Activated naive CD4-positive, alpha-beta T cell treated with anti-CD3 and anti-CD28 coated beads, Interleukin-2, amount 50 U/mL, for 72 hours (primary cell): ENCODE measurements around the gene MSLN. TPM values are rescaled to one million over a fixed set of nuclear protein-coding genes. Genes with fewer than 3 reads are reported as not detected.

Experiments used
- ATAC-seq, 2 donors: fragments of 150-1000 bp; cut with Tn5 transposase; 2 replicates each; pipeline ENCODE4 v1.10.0; 2021; ENCODE audit warnings: mild to moderate bottlenecking in 2 of 2, moderate library complexity in 2 of 2
- DNase-seq, 2 donors: peaks; one replicate each; pipeline ENCODE4 v3.0.0; 2021 to 2022; ENCODE audit warnings: low spot score in 2 of 2
- H3K27ac Mint-ChIP-seq, 2 donors: one replicate each; pipeline ENCODE4 v1.8.0; 2022; ENCODE audit warnings: mild to moderate bottlenecking in 2 of 2, mixed read lengths in 2 of 2
- H3K36me3 Mint-ChIP-seq, 2 donors: one replicate each; pipeline ENCODE4 v1.8.0; 2022; ENCODE audit warnings: mixed read lengths in 2 of 2
- H3K9me3 Mint-ChIP-seq, 2 donors: one replicate each; pipeline ENCODE4 v1.8.0; 2022; ENCODE audit warnings: mixed read lengths in 2 of 2
- total RNA-seq, 2 donors: library from RNA; stranded (reverse); gene quantifications; one replicate each; pipeline ENCODE4 v1.2.3, GENCODE V29; 2022

The MSLN gene
- total RNA-seq, 2 donors from 2014 or later = not detected

DNA sequence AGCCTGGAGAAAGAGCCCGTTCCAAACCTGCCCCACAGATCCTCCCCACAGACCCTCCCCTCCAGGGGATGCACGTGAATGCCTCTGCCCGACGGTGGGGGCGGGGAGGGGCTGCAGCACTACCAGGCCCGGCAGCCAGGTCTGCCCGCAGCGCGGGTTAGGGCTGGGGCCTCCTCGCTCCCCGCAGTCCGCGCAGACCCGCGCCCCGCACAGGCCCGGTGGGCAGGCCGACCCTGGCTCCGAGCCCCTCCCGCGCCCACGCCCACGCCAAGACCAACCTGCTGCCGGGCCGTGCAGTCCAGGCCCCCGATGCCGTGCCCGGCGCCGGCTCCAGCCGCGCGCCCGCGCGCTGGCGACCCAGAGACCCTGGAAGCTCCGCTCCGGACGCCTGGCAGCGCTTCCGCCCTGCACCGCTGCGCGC is 27.5 kb downstream of the MSLN start, which contains the start of gene RPUSD1:
TSS of gene RPUSD1 (minus strand) at position 404 of the 421 bp plus-strand sequence. CDS start 644 bp downstream, outside the sequence.
- H3K9me3 Mint-ChIP-seq = no peaks in the 10 kb centered on the region
- DNase-seq (no peak), ATAC-seq (peak; percentile 26 to 35)
- peaks cover 11 to 13% of the 10 kb centered on the region in 2 donors for H3K36me3 Mint-ChIP-seq
- peak within 1 kb of the TSS; percentile 84 to 93 for H3K27ac Mint-ChIP-seq

DNA sequence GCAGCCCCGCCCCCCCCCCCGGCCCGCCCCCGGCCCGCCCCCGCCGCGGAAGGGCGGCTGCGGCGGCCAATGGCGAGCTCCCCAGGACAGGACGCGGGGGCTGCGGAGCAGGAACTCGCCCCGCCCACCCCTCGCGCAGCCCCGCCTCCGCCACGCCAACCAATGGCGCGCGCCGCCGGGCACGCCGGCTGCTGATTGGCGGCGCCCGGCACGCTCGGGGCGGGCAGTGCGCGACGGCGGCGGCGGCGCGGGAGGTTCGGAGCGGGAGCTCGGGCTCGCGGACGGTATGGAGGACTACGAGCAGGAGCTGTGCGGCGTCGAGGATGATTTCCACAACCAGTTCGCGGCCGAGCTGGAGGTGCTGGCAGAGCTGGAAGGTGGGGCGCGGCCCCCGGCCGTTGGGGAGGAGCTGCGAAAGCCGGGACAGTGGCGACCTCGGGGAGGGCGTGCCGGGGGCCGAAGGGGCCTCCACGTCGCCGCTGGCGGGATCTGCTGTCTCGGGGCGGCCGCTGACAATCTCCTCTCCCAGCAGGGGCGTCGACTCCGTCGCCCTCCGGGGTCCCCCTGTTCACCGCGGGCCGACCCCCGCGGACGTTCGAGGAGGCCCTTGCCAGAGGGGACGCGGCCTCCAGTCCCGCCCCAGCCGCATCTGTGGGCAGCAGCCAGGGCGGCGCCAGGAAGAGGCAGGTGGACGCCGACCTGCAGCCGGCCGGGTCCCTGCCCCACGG is 28.0 kb downstream of the MSLN start, which contains the start of gene CHTF18:
TSS of gene CHTF18 (plus strand) at position 222 of the 728 bp plus-strand sequence. CDS start at position 287, 65 bp downstream.
- DNase-seq (peak; percentile 95), ATAC-seq (peak; percentile 94 to 96)
- Mint-ChIP-seq H3K36me3 (peaks cover 11 to 13% of the 10 kb centered on the region in 2 donors), H3K9me3 (no peaks in the 10 kb centered on the region), H3K27ac (peak within 1 kb of the TSS; percentile 84 to 93)

DNA sequence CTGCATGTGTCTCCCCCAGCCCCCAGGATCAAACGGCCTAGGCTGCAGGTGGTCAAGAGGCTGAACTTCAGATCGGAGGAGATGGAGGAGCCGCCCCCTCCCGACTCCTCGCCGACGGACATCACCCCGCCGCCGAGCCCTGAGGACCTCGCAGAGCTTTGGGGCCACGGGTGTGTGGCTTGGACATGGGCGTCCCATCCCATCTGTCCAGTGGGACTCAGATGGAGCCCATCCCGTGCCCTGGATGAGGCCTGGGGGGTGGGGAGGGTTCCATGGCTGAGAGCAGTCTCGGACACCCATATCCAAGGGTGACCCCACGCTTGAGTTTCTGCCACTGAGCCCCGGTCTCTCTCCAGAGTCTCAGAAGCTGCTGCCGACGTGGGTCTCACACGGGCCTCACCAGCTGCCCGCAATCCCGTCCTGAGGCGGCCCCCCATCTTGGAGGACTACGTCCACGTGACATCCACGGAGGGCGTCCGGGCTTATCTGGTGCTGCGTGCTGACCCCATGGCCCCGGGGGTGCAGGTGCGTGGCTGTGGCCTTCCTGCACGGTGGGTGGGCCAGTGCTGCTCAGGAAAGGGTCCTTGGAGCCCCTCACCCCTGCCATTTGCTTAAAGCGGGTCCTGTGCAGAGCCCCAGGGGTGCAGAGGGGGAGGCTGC is 28.8 kb downstream of the MSLN start:
- no peak for ATAC-seq

DNA sequence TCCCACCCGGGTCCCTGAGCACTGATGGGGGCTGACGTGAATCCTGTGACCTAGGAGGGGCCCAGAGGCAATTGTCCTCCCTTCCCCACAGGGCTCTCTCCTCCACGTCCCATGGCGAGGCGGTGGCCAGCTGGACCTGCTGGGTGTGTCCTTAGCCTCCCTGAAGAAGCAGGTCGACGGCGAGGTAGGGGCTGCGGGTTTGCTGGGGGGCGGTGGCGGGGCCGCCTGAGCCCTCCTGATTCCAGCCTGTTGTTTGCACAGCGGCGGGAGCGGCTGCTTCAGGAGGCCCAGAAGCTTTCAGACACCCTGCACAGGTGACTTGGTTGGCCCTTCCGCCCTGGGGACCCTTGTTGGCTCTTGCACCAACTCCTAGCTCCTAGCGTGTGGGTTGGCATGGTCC is 29.6 kb downstream of the MSLN start:
- Mint-ChIP-seq H3K9me3 (no peaks in the 10 kb centered on the region), H3K27ac (peak overlapping the region in 1 of 2 donors; percentile 38), H3K36me3 (peaks cover 11 to 13% of the 10 kb centered on the region in 2 donors)
- ATAC-seq (no peak), DNase-seq (no peak)

More for the DNA sequence above, 28.8 kb downstream of the MSLN start:
- DNase-seq = no peak
- Mint-ChIP-seq H3K9me3 (no peaks in the 10 kb centered on the region), H3K36me3 (peaks cover 11 to 13% of the 10 kb centered on the region in 2 donors), H3K27ac (no peak overlapping the region)

DNA sequence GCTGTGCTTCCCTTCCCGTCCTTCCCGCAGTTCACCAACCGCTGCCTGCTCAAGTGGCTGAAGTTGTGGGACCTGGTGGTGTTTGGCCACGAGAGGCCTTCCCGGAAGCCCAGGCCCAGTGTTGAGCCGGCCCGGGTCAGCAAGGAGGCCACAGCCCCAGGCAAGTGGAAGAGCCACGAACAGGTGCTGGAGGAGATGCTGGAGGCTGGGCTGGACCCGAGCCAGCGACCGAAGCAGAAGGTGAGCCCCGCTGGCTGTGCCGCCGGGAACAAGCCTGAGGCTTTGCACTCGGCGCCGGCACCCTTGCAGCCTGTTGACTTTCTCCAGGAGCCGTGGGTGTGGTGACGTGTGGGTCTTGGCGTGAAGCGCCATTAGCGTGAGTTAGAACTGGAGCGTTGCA is 30.6 kb downstream of the MSLN start:
- no peak overlapping the region for H3K27ac Mint-ChIP-seq
- no peaks in the 10 kb centered on the region for H3K9me3 Mint-ChIP-seq
- DNase-seq (no peak), ATAC-seq (no peak)
- H3K36me3 Mint-ChIP-seq = peaks cover 11 to 13% of the 10 kb centered on the region in 2 donors

DNA sequence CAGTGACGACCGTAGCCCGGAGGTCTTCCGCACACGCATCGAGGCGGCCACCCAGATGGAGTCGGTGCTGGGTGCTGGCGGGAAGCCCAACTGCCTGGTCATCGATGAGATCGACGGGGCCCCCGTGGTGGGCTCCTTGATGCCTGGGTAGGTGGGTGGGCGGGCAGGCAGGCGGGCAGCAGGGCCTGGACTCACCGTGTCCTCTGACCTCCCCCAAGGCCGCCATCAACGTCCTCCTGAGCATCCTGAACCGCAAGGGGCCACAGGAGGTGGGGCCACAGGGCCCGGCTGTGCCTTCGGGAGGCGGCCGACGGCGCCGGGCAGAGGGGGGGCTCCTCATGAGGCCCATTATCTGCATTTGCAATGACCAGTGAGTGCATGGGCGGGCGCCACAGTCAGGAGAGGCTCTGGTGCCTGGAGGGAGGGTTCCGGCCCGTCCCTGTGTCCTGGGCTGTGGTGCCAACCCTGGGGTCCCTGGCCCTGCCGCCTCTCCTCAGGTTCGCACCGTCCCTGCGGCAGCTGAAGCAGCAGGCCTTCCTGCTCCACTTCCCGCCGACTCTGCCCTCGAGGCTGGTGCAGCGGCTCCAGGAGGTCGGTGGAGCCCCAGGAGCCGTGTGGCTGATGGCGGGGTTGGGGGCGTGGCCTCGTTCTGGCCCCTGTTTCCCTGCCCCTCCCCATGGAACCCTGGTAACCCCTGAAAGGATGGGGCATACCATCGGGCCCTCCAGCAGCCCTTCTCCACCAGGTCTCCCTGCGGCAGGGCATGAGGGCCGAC is 31.9 kb downstream of the MSLN start:
- Mint-ChIP-seq H3K36me3 (peaks cover 11 to 13% of the 10 kb centered on the region in 2 donors), H3K27ac (no peak overlapping the region), H3K9me3 (no peaks in the 10 kb centered on the region)
- ATAC-seq (no peak), DNase-seq (no peak)

DNA sequence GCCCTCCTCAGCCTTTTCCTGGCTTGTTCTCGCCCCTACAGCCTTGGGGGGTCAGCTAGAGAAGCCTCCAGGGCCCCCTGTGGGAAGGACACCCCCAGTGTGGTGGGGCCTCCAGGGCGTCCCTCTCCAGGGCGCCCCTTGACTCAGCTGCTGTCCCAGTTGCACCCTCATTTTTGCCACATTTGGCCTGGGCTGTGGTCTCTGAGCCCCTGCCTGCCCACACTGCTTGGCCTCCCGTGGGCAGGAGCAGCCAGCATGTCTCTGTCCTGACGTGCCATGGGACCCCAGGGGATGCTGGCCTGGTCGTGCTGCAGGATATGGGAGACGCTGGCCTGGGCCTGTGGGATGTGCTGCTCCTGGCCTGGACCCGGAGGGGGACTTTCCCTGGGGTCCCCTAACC is 32.9 kb downstream of the MSLN start:
- peaks cover 11 to 13% of the 10 kb centered on the region in 2 donors for H3K36me3 Mint-ChIP-seq
- peak overlapping the region in 1 of 2 donors; percentile 44 for H3K27ac Mint-ChIP-seq
- ATAC-seq (no peak), DNase-seq (no peak)
- no peaks in the 10 kb centered on the region for H3K9me3 Mint-ChIP-seq

DNA sequence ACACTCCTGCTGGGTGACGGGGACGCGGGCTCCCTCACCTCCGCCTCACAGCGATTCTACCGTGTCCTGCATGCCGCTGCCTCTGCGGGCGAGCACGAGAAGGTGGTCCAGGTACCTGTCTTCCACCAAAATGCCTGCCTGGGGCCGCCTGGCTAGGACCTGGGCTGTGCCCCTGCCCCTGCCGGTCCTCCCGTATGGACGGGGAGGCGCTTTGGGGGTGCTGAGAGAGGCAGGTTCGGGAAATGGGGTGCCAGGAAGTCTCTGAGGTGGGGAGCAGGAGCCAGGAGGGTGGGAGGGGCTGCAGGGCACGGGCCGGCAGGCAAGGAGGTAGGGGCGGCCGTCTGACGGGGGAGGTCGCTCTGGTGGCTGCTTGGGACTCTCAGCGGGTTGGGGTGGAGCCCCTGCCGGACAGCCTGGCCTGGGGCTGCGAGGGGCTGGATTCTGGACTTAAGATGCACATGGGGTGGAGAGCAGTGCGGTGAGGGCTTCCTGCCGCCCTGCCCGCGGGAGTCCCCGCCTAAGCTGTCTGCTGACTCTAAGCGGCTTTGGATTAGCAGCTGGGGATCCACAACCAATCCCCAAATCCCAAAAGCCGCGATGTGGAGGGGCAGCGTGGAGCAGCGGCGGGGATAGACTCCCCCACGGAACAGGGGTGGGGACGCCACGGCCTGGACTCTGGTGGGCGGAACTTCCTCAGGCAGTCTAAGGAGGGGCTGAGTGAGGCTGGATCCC is 33.7 kb downstream of the MSLN start:
- no peak overlapping the region for H3K27ac Mint-ChIP-seq
- ATAC-seq = no peak

DNA sequence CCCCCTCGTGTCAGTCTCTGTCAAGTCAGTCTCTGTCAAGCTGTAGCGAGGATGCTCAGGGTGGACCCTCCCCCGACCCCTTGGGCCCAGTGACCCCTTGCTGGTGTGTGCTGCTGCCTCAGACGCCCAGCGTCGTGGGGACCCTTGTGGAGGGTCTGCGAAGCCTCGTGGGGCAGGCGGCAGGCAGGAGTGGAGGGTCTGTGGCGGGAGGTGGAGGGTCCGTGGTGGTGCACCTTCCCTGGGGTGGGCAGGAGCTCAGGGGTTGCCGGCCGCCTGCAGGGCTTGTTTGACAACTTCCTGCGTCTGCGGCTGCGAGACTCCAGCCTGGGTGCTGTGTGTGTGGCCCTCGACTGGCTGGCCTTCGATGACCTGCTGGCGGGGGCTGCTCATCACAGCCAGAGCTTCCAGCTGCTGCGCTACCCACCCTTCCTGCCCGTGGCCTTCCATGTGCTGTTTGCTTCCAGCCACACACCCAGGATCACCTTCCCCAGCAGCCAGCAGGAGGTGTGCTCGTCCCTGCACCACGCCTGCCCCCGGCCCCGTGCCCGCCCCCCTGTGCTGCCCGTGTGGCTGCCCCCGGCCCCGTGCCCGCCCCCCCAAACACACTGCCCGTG is 34.4 kb downstream of the MSLN start:
- DNase-seq (no peak), ATAC-seq (no peak)
- Mint-ChIP-seq H3K9me3 (no peaks in the 10 kb centered on the region), H3K36me3 (peaks cover 11 to 13% of the 10 kb centered on the region in 2 donors), H3K27ac (no peak overlapping the region)

More for the DNA sequence above, 33.7 kb downstream of the MSLN start:
- no peaks in the 10 kb centered on the region for H3K9me3 Mint-ChIP-seq
- no peak for DNase-seq
- H3K36me3 Mint-ChIP-seq = peaks cover 11 to 13% of the 10 kb centered on the region in 2 donors

DNA sequence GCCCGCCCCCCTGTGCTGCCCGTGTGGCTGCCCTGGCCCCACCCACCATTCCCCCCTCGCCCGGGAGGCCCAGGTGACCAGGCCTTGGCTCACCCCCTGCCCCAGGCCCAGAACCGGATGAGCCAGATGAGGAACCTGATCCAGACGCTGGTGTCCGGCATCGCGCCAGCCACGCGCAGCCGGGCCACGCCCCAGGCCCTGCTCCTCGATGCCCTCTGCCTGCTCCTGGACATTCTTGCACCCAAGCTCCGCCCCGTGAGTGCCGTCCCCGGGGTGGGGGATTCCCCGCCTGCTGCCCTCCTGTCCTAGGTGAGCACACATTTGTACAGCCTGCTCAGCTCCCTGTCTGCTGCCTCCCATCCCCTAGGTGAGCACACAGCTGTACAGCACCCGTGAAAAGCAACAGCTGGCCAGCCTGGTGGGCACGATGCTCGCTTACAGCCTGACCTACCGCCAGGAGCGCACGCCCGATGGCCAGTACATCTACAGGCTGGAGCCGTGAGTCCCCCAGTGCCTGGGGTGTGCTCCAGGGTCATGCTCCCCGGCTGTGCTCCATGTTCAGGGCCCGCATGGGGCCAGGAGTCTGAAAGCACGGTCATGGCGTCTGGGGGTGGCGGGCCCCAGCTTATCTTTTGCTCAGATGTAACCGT is 35.2 kb downstream of the MSLN start:
- DNase-seq (no peak), ATAC-seq (no peak)
- no peaks in the 10 kb centered on the region for H3K9me3 Mint-ChIP-seq
- H3K27ac Mint-ChIP-seq = no peak overlapping the region
- H3K36me3 Mint-ChIP-seq = peaks cover 11 to 13% of the 10 kb centered on the region in 2 donors

DNA sequence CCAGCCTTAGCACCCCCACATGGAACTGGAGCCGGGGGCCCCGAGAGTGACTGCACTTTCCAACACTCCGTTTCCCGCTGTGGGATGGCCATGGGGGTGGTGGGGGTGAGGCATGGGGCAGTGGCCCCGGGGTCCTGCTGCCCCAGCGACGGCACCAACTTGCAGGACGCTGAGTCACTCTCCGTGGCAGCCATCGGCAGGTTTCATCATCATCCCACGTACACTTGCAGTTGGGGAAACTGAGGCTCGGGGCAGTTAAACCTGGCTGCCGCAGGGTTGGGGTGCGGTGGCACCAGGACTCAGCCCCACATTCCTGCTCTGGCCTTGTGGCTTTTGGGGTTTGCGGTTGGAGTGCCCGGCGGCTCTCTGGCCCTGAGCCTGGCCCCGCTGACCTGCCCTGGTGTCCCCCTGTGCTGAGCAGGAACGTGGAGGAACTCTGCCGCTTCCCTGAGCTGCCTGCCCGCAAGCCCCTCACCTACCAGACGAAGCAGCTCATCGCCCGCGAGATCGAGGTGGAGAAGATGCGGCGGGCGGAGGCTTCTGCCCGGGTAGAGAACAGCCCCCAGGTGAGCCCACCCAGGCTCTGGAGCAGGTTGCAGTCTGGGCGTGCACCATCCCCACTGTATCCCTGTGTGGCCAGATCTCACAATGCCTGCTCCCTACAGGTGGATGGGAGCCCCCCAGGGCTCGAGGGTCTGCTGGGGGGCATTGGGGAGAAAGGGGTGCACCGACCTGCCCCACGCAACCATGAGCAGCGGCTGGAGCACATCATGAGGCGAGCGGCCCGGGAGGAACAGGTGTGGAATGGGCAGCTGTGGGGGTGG is 36.0 kb downstream of the MSLN start:
- ATAC-seq (no peak), DNase-seq (no peak)
- Mint-ChIP-seq H3K27ac (no peak overlapping the region), H3K9me3 (no peaks in the 10 kb centered on the region), H3K36me3 (peaks cover 3 to 5% of the 10 kb centered on the region in 2 donors)

DNA sequence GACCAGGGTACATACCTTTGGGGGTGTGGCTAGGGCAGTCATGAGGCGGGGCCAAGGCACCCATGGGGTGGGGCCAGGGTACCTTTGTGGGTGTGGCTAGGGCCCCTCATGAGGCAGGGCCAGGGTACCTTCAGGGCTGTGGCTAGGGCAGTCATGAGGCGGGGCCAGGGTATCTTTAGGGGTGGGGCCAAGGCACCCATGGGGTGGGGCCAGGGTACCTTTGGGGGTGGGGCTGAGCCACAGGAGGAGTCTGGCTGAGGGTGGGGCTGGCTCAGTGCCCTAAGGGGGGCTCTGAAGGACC is 36.5 kb downstream of the MSLN start:
- peak in 1 of 2 donors; percentile 48 for DNase-seq
- ATAC-seq = peak; percentile 30 to 74
- no peaks in the 10 kb centered on the region for H3K36me3 Mint-ChIP-seq
- H3K27ac Mint-ChIP-seq = no peak overlapping the region
- no peaks in the 10 kb centered on the region for H3K9me3 Mint-ChIP-seq

DNA sequence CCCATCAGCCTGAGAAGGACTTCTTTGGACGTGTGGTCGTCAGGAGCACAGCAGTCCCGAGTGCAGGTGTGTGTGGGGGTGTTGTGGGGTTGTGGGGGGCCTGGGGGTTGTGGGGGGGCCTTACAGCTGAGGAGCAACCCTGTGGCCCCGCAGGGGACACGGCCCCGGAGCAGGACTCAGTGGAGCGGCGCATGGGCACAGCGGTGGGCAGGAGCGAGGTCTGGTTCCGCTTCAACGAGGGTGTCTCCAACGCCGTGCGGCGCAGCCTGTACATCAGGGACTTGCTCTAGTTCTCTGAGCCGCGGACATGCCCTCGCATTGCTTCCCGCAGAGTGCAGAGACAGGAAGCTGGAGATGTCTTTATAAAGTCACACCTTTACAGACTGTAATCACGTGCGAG is 37.2 kb downstream of the MSLN start:
- H3K27ac Mint-ChIP-seq = no peak overlapping the region
- H3K36me3 Mint-ChIP-seq = no peaks in the 10 kb centered on the region
- no peaks in the 10 kb centered on the region for H3K9me3 Mint-ChIP-seq
- no peak for DNase-seq
- no peak for ATAC-seq

DNA sequence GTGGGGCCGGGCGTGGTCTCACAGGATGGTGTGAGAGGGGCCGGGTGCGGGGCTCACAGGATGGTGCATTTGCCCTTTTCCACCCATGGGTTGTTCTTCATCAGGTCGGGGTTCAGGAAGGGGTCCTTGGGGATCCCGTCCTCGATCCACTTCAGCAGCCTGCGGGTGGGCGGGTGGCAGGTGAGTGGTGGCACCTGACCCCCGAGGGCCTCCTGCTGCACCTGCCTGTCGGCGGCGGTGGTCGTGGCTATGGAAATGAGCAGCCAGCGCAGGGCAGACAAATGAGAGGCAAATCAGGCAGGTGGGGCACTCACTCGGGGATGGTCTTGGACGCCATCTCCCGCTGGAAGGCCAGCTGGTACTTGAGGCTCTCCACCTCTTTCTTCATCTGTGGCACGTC is 38.1 kb downstream of the MSLN start:
- ATAC-seq = no peak
- DNase-seq = no peak
- Mint-ChIP-seq H3K9me3 (no peaks in the 10 kb centered on the region), H3K36me3 (no peaks in the 10 kb centered on the region), H3K27ac (no peak overlapping the region)
